ENCODE results near the gene SAFB.

Gene SAFB

DNA sequence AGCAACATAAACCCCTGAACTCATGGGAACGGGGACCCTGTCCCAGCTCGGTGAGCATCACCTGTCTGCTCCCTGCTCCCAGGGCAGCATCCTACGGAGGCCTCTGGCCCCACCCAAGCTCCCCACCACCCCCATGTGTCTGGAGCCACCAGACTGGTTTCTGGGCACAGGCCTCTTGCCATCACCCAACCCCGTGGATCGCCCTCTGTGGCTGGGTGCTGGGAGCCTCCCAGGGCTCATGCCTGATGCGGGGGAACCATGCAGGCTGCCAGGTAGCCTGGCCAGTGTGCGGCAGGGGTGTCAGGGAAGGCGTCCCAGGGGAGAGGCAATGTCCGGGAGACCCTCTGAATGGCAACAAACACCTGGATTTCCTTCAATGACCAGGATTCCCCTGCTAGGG is 54.7 kb downstream of the SAFB start:
- peak overlapping the region; percentile 7 for H3K4me3 Mint-ChIP-seq
- H3K27ac Mint-ChIP-seq: no peak overlapping the region
- no peaks in the 10 kb centered on the region for H3K27me3 Mint-ChIP-seq
- no peaks in the 10 kb centered on the region for H3K9me3 Mint-ChIP-seq
- peaks cover 21% of the 10 kb centered on the region for H3K4me1 Mint-ChIP-seq (ENCODE audit: low read depth)
- H3K36me3 Mint-ChIP-seq (ENCODE audit: low read depth): peaks cover 11% of the 10 kb centered on the region

DNA sequence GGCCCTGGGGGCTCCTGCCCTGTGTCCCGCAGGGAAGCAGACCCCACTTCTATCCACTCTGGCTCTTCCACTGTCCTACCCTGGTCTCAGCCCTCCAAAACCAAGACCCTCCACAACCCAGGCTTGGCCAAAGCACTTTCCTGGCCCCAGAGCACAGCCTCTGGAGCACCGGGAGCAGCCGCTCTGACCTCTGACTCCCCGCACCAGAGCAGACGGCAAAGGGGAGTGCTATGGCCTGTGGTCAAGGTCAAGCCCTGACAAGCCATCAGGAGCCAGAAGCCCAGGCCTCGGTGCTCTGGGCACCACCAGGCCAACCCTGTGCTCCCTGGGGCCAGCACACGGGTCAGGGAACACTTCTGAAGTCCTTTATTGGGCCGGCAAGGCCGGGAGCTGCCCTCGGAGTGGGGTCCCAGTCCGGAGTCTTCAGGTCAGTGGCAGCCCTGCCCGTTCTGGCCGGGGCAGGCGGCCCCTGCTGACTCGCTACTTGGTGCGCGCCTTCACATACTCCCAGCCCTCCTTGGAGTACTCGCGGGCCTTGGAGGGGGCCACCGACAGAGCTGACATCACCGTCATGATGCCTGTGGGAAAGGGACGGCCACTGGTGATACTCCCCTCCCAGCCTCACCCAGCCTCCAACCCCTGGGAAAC is 55.3 kb downstream of the SAFB start:
- Mint-ChIP-seq H3K4me3 (no peak overlapping the region), H3K9me3 (no peaks in the 10 kb centered on the region), H3K27me3 (no peaks in the 10 kb centered on the region), H3K36me3 (ENCODE audit: low read depth) (peaks cover 6% of the 10 kb centered on the region), H3K27ac (no peak overlapping the region), H3K4me1 (ENCODE audit: low read depth) (peaks cover 21% of the 10 kb centered on the region)

DNA sequence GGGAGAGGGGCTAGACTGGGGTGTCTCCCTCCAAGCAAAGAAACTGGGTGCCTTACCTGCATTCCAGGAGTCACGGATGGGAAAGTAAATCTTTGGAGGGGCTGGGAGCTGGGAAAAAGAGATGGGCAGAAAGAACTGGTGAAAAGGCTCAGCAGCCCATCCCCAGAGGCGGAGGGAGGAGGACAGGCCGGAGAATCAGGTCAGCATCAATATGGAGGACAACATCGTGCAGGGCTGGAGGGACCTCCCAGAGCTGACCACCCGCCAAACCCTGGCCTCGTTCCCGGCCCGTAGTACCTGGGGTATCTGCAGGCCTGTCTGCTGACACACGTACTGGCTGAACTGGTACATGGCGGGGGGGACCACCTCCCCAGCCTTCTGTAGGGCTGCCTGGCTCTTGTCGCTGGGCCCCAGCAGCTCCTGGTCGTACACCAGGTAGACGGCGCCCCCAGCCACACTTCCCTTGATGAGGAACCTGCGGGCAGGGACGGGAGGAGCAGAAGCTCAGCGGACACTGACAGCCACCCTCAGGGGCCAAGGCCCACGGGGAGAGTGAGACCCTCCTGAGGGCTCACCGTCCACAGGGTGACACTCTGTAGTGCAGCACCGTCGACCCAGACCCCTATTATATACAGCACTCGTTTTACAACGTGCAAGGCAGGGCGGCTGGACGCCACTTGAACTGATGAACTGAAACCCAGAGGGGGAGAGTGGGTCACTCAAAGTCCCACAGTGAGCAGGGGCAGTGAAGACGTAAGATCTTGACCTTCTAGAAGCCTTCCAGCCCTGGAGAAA is 56.6 kb downstream of the SAFB start:
- Mint-ChIP-seq H3K27ac (peak overlapping the region; percentile 97), H3K4me1 (ENCODE audit: low read depth) (peaks cover 21% of the 10 kb centered on the region), H3K4me3 (peak overlapping the region; percentile 98), H3K9me3 (no peaks in the 10 kb centered on the region), H3K27me3 (no peaks in the 10 kb centered on the region), H3K36me3 (ENCODE audit: low read depth) (no peaks in the 10 kb centered on the region)

DNA sequence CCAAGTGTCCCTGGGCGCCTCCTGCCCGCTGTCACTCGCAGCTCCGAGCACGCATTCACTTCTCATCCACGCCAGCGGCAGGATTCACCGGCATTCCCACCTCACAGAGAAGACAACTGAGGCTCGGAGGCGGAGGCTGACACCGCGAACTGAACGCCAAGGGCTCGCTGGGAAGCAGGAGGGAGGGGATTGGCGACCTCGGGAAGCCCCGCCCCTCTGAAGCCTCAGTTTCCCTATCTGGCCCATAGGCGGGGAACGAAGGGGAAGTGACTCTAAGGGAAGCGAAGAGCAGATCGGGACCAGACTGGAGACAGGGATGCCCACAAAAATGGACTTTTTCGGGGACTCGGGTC is 57.2 kb downstream of the SAFB start:
- Mint-ChIP-seq H3K27me3 (no peaks in the 10 kb centered on the region), H3K4me3 (peak overlapping the region; percentile 98), H3K9me3 (no peaks in the 10 kb centered on the region), H3K27ac (peak overlapping the region; percentile 97), H3K36me3 (ENCODE audit: low read depth) (no peaks in the 10 kb centered on the region), H3K4me1 (ENCODE audit: low read depth) (peaks cover 21% of the 10 kb centered on the region)

DNA sequence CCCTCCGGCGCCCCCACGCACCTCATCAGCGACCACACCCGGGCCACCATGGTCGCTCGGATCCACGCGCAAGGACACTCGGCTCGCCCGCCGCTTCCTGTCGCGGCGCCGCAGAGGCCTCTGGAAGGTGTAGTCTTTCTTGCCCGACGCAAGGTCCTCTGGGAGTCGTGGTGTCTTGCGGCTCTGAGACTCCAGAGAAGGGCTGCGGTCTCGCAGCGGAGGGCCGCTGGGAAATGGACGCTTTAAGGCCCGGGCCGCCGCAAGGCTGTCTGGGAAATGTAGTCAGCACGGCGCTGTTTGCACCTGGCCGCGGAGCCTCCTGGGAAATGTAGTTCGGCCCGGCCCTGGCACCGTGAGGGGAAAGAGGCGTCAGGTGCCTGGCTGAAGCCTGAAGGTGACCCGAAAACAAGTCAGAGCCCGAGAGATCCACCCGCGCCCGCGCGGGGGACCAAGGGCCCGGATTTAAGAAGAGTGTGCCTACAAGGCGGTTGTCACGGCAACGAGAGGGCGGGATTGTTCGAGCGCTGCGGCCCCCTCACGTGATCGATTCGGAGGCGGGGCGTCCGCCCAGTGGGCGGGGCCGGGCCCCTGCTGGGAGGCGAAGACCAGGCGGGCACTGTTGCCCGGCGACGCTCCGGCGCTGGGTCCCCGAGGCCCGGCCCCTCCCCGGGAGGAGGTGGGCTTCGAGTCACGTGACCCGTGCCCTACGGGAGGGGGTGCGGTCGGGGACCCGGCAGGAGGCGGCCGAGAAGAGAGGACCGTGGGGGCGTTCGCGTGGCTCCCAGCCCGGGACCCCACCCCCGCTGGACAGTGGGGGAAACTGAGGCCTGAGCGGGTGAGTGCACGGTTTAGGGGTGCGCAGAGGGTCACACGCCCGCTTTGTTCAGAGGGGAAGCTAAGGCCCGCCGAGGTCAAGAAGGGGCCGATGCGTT is 57.8 kb downstream of the SAFB start, which contains the start of the genes HSD11B1L and MICOS13:
Gene HSD11B1L (plus strand): TSS at position 591 of the 932 bp plus-strand sequence. CDS start 3,806 bp downstream, outside the sequence.
Gene MICOS13 (minus strand): TSS at position 80 of the 932 bp plus-strand sequence. CDS start 30 bp downstream, at position 50.
- H3K27me3 Mint-ChIP-seq: no peaks in the 10 kb centered on the region
- no peaks in the 10 kb centered on the region for H3K9me3 Mint-ChIP-seq
- H3K4me1 Mint-ChIP-seq (ENCODE audit: low read depth): peaks cover 21% of the 10 kb centered on the region
- peak within 1 kb of the TSS; percentile 98 for H3K4me3 Mint-ChIP-seq
- H3K27ac Mint-ChIP-seq: peak within 1 kb of the TSS; percentile 97
- H3K36me3 Mint-ChIP-seq (ENCODE audit: low read depth): no peaks in the 10 kb centered on the region

GRCh38 chr19:5681391-5682106 is 58.7 kb downstream of the SAFB start:
- no peaks in the 10 kb centered on the region for H3K36me3 Mint-ChIP-seq (ENCODE audit: low read depth)

GRCh38 chr19:5682107-5682482 is 59.2 kb downstream of the SAFB start:
- Mint-ChIP-seq H3K4me3 (peak overlapping the region; percentile 66), H3K4me1 (ENCODE audit: low read depth) (peaks cover 26% of the 10 kb centered on the region), H3K27me3 (no peaks in the 10 kb centered on the region), H3K27ac (no peak overlapping the region), H3K36me3 (ENCODE audit: low read depth) (no peaks in the 10 kb centered on the region), H3K9me3 (no peaks in the 10 kb centered on the region)

More at GRCh38 chr19:5681391-5682106, 58.7 kb downstream of the SAFB start:
- Mint-ChIP-seq H3K9me3 (no peaks in the 10 kb centered on the region), H3K27ac (peak overlapping the region; percentile 79), H3K27me3 (no peaks in the 10 kb centered on the region), H3K4me3 (peak overlapping the region; percentile 66), H3K4me1 (ENCODE audit: low read depth) (peaks cover 25% of the 10 kb centered on the region)

DNA sequence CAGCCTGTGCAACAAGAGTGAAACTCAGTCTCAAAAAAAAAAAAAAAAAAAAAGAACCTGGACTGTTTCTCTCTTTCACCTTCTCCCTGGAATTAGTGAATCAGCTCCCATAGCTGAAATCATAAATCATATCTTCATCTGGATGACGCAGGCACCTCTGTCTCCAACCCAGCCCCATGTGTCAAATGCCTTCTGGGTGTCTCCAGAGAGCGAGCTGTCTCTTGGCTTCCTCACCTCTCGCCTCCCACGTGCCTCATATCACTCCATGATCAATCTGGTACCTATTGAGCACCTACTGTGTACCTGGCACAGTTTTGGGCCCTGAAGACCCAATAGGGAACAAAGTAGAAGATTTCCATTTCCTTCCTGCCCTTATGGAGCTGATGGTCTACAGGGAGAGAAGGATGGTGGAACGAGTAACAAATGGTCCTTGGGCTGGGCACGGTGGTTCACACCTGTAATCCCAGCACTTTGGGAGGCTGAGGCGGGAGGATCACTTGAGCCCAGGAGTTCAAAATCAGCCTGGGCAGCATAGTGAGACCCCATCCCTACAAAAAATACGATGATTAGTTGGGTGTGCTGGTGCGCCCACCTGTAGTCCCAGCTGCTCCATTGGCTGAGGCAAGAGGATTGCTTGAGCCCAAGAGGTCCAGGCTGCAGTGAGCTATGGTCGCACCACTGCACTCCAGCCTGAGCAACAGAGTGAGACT is 60.4 kb downstream of the SAFB start:
- peak overlapping the region; percentile 15 for H3K4me3 Mint-ChIP-seq
- no peaks in the 10 kb centered on the region for H3K27me3 Mint-ChIP-seq
- no peak overlapping the region for H3K27ac Mint-ChIP-seq
- no peaks in the 10 kb centered on the region for H3K36me3 Mint-ChIP-seq (ENCODE audit: low read depth)
- peaks cover 29% of the 10 kb centered on the region for H3K4me1 Mint-ChIP-seq (ENCODE audit: low read depth)
- H3K9me3 Mint-ChIP-seq: no peaks in the 10 kb centered on the region

DNA sequence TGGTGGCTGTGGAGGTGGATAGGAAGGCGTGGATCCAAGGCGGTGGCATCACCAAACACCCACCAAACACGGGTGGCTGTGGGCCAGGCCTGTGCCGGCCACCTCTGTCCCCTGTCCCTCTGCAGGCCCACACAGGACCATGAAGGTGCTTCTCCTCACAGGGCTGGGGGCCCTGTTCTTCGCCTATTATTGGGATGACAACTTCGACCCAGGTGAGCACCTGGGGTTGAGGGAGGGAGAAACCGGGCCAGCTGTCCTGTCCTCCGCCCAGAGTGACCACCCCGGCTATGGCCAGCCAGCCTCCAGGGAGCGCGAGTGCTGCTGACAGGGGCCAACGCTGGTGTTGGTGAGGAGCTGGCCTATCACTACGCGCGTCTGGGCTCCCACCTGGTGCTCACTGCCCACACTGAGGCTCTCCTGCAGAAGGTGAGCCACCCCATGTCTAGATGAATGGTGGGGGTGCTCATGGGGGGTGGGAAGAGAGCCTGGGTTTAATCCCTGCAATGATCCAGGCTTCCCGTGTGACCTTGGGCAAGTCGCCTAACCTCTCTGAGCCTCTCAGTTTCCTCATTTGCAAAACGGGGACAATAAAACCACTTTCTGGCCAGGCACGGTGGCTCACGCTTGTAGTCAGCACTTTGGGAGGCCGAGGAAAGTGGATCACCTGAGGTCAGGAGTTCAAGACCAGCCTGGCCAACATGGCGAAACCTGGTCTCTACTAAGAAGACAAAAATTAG is 62.0 kb downstream of the SAFB start:
- Mint-ChIP-seq H3K9me3 (no peaks in the 10 kb centered on the region), H3K4me1 (ENCODE audit: low read depth) (peaks cover 29% of the 10 kb centered on the region), H3K36me3 (ENCODE audit: low read depth) (peaks cover under 1% of the 10 kb centered on the region), H3K4me3 (no peak overlapping the region), H3K27ac (no peak overlapping the region), H3K27me3 (no peaks in the 10 kb centered on the region)

GRCh38 chr19:5686326-5686646 is 63.4 kb downstream of the SAFB start:
- H3K4me1 Mint-ChIP-seq (ENCODE audit: low read depth): peaks cover 33% of the 10 kb centered on the region
- no peaks in the 10 kb centered on the region for H3K27me3 Mint-ChIP-seq
- peaks cover 13% of the 10 kb centered on the region for H3K36me3 Mint-ChIP-seq (ENCODE audit: low read depth)
- H3K4me3 Mint-ChIP-seq: peak overlapping the region; percentile 78
- no peaks in the 10 kb centered on the region for H3K9me3 Mint-ChIP-seq
- H3K27ac Mint-ChIP-seq: peak overlapping the region; percentile 70

- Mint-ChIP-seq H3K27me3 (no peaks in the 10 kb centered on the region), H3K27ac (peak overlapping the region; percentile 70), H3K4me3 (peak overlapping the region; percentile 78), H3K36me3 (ENCODE audit: low read depth) (peaks cover 16% of the 10 kb centered on the region), H3K9me3 (no peaks in the 10 kb centered on the region), H3K4me1 (ENCODE audit: low read depth) (peaks cover 31% of the 10 kb centered on the region)
Observed at GRCh38 chr19:5686647-5687359, 63.9 kb downstream of the SAFB start.

- peak overlapping the region; percentile 78 for H3K4me3 Mint-ChIP-seq
- no peaks in the 10 kb centered on the region for H3K27me3 Mint-ChIP-seq
- H3K27ac Mint-ChIP-seq: no peak overlapping the region
- no peaks in the 10 kb centered on the region for H3K9me3 Mint-ChIP-seq
- H3K36me3 Mint-ChIP-seq (ENCODE audit: low read depth): peaks cover 24% of the 10 kb centered on the region
- peaks cover 36% of the 10 kb centered on the region for H3K4me1 Mint-ChIP-seq (ENCODE audit: low read depth)
Observed at GRCh38 chr19:5687360-5688198, 64.7 kb downstream of the SAFB start.

All from stimulated activated naive CD8-positive, alpha-beta T cell treated with anti-CD3 and anti-CD28 coated beads, Interleukin-15, Interleukin-2, amounts not matched to agents 100 ng/mL and 50 ng/mL, for 24 hours (primary cell).